NCI-H446 treated with DMSO at 0.1 percent for 48 hours (cell line): ENCODE measurements around the gene MYO15A.

Experiments
- DNase-seq: peaks from one replicate; lab custom pipeline; 2025; lab: John Stamatoyannopoulos, UW

MYO15A gene

DNA sequence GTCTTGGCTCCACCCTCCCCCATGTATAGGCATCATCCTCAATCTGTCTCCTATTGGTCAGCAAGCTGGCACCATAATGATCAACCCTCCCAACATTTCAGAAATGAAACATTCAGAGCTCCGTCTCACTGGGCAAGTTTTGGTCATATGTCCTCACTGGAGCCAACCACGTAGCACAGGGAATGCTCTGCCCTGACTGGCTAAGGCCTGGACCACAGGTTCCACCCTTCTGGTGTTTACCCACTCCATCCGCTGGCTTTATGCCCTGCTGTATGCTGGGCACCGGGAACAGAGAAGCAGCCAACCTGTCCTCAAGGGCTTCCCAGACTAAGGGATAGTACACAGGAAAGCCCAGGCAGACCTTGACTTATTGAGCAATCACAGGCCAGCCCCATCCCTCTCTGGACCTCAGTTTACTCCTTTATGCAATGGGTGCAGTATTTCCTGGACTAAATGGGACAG, 20.5 kb downstream of the MYO15A start:
- DNase-seq = peak; percentile 1

DNA sequence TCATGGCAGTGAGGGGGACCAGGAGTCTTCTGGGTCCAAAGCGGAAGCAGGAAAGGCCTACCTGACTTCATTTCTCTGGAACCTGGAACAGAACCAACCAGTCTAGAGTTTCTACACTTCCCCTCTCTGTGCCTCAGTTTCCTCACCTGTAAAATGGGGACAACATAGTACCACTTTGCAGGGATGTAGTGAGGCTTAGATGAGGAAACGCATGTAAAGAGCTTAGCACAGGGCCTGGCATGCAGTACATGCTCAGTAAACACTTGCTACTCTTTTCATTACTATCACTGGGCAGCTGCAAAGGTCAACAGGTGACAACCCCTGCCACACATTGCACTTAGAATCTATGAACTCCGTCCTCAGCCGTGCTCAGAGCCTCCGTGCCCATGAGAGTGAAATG, 24.2 kb downstream of the MYO15A start:
- DNase-seq = no peak

DNA sequence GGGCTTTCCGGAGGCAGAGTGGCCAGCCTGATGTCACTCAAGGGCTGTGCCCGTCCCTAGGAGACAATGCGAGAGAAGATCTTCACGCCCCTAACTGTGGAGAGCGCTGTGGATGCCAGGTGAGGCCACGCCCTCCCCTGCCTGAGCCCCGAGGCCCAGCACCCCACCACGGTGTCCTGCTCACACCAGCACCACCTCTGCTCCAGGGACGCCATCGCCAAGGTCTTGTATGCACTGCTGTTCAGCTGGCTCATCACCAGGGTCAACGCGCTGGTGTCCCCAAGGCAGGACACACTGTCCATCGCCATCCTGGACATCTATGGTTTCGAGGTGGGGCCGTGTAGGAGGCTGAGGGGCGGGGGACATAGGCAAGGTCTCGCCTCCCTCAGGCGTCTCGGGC, 27.8 kb downstream of the MYO15A start:
- DNase-seq = no peak

- DNase-seq = no peak
Measured at GRCh38 chr17:18138065-18138749, 29.7 kb downstream of the MYO15A start.

DNA sequence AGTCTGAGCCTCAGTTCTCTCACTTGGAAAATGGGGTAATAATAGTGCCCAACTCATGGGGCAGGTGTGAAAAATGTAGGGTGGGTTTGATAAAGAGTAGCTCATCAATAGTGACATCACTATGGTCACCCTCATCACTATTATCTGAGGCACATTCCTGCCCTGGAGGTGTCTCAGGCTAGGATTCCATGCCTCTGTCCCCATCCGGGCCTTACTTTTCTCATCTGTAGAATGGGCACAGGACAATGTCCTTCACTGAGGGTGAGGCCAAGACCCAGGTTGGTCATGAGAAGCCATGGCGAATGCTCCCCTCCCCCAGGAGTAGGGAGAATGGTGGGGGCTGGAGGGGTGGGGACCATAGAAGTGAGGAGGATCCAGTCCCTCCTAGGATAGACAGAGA, 30.5 kb downstream of the MYO15A start:
- no peak for DNase-seq

GRCh38 chr17:18139498-18139897, 30.9 kb downstream of the MYO15A start:
- DNase-seq = no peak

GRCh38 chr17:18139949-18140348, 31.4 kb downstream of the MYO15A start:
- DNase-seq = no peak

DNA sequence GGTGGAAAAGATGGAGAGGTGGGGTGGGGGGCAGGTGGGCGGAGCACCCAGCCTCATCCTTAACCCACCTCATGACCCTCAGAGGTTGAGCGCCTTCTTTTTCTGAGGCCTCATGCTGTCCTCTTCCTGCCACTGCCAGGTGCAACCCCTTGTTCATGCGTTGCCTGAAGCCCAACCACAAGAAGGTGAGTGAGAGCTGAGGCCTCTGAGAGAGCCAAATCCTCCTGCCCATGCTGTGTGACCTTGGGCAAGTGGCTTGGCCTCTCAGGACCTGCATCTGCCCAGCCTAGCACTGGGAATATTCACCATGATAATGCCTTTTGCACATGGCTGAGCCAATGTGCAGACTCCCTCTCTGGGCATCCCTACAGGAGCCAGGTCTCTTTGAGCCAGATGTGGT, 32.1 kb downstream of the MYO15A start:
- DNase-seq = no peak

- peak; percentile 33 for DNase-seq
Measured at GRCh38 chr17:18141210-18141803, 32.8 kb downstream of the MYO15A start.

DNA sequence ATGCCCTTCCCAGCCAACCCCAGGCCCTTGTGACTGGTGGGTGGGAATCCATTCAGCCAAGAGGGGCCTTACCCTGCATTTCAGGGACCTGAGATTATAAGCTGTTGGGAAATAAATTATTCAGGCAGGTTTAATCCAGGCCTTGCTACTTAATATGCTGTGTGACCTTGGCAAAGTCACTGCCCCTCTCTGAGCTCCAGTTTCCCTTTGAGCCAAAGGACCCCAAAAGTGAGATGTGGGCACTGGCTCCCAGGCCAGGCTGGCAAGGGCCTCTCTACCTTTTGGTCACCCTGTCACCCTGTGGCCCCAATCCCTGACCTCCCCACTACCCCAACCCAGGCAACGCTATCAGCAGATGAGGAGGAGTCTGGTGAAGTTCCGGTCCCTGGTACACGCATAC, 33.9 kb downstream of the MYO15A start:
- DNase-seq = no peak

DNA sequence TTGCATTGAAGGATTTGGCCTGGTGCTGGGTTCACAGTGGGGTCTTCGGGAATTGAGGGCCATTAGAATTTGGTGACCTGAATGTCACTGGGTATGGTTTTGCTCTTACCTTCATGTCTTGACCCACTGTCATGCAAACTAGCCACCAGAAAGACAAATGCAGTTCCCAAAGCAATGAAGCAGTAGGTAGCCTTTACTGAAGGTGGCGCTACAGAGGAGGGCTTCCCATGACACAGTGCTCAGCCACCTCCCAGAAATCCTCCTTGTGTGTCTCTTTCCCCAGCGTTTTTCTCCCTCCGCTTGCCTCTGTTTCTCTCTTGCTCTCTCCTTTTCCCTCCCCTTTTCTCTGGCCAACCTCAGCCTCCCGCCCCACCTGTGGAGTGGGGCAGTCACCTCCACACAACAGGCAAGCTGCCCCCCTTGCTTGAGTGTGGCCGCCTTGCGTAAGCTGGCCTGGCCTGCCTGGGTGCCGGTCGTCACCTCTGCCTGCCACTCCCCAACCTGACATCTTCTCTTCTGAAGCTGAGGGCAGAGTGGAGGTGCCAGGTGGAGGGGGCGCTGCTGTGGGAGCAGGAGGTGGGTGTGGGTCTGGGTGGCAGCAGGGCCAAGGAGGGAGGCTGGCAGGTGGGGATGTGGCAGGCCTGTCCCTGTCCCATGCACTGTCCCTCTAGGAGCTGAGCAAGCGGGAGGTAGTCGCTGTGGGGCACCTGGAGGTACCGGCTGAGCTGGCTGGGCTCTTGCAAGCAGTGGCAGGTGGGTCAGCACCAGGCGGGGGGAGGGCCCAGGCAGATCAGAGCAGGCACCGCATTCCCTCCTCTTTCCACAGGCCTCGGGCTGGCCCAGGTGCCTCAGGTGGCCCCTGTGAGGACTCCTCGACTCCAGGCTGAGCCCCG, 34.7 kb downstream of the MYO15A start:
- DNase-seq = no peak

DNA sequence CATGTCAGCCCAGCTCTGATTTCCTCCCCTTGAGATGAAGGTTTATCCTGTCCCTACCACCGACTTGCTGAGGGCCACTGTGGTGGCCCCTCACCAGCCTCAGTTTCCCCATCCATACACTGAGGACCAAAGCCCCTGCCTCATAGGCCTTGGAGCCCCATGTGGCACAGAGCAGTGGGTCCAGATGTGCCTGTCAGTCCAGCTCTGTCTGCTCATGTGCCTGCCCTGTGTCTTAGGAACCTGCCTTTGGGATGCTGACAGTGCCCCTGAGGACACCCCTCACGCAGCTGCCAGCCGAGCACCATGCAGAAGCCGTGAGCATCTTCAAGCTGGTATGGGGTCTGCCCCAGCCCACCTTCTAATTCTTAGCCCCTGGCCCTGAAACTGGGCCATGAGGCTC, 35.7 kb downstream of the MYO15A start:
- DNase-seq = no peak

DNA sequence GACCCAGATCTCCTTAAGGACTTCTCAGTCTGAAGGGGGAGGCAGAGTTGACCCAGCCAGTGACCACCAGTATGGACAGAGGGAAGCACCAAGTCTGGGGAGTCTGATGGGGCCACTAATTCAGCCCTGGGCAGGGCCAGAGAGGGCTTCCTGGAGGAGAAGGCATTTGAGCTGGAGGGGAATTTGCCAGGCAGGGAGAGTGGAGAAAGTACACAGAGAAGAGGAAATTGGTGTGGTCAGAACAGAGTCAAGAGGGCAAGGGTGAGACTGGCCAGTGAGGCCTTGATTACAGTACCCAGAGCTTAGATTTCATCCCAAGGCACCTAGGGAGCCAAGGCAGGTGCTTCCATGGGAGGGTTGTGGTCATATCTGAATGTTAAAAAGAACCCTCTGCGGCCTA, 36.3 kb downstream of the MYO15A start:
- no peak for DNase-seq

DNA sequence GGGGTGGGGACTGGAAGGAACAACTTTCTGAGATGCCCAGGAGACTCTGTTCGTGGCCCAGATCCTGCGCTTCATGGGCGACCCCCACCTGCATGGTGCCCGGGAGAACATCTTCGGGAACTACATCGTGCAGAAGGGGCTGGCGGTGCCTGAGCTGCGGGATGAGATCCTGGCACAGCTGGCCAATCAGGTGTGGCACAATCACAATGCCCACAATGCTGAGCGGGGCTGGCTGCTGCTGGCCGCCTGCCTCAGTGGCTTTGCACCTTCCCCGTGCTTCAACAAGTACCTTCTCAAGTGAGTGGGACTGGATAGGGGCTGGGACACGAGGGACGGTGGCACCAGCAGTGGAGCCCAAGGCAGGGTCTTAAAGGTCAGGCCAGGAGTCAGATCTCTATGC, 37.3 kb downstream of the MYO15A start:
- DNase-seq = no peak

DNA sequence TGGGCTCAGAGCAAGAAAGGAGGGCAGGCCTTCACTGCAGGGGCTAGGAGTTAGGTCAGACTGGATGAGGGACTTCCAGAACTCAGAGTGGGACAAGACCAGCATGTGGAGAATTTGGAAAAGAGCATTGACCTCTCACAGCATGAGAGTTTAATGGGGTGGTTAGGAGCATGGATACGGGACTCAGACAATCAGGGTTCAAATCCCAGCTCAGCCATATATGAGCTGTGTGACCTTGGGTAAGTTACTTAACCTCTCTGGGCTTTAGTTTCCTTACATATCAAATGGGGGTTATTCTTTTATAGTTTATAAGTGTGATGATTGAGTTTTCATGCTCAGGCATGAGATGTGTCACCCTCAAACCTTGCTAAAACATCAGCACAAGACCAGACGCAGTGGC, 37.7 kb downstream of the MYO15A start:
- DNase-seq = no peak

DNA sequence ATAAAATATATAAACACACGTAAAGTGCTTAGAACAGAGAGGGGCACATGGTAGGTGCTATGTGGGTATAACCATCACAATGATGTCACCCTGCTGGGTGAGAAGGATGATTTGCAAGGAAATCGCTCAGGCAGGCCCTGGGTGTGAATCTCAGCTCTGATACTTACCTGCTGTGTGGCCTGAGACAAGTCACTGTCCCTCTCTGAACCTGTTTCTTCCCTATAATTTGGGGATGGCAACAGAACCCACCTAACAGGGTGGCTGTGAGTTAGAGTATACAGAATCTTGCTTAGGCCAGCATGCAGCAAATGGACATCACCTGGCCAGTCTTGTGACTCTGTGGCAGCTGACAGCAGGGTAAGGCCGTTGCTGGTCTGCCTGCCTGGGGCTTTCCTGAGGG, 38.4 kb downstream of the MYO15A start:
- no peak for DNase-seq

- no peak for DNase-seq
Measured at GRCh38 chr17:18148586-18148985, 40.0 kb downstream of the MYO15A start.

DNA sequence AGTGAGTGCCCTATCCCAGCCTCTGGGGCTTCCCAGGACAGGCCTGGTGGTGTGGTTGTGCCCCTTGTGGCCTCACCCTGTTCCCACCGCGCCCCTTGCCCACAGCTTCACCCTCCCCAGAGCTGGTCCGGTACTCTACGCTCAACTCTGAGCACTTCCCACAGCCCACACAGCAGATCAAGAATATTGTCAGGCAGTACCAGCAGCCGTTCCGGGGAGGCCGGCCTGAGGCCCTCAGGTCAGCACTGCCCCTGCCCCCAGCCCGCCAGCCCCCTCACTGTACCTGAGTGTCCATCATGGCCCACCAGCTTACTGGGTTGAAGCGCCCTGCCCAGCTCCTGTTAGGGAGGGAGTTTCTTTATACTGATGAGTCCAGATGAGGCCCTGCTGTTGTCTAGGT, 42.7 kb downstream of the MYO15A start:
- no peak for DNase-seq

DNA sequence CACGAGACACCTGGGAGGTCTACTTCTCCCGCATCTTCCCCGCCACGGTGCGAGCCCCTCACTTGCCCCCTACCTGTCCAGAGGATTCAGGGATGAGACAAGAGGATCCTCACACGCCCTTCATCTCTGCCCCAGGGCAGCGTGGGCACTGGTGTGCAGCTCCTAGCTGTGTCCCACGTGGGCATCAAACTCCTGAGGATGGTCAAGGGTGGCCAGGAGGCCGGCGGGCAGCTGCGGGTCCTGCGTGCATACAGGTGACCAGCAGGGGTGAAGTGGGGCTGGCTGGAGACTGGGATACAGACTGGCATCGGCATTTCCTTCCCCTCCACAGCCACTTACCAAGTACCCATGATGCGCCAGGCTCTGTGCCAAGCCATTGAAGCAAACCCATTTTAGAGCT, 46.6 kb downstream of the MYO15A start:
- no peak for DNase-seq

DNA sequence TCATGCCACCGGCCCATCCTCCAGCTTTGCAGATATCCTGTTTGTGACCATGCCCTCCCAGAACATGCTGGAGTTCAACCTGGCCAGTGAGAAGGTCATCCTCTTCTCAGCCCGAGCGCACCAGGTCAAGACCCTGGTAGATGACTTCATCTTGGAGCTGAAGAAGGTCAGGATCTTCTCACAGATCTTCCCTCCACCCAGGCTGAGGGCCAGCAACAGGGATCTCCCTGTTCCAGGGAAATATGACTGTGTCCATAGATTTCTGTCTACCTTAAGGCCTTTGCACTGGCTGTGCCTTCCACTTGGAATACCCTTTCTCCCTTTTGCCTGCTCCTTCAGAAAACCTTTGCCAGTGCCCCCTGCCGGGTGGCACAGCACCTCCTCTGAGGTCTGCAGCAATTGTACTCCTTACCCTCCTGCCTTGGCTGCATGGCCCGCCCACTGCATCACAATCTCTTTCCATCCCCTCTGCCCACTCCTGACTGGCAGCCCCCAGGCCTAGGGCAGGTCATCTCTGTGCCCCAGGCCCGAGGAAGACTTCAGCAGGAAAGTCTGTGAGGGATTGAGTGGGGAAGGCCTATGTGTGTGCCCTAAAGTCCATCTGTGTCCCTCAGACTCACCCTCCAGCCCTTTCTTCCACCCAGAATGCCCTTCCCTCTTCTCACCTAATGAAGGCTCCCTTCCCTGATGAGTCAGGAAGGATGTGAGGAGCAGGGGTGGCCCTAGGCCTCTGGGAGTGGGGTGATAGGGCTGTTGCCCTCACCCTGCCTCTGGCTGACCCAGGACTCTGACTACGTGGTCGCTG, 47.8 kb downstream of the MYO15A start:
- DNase-seq = no peak

- no peak for DNase-seq
Measured at GRCh38 chr17:18156976-18157280, 48.4 kb downstream of the MYO15A start.

- no peak for DNase-seq
Measured at GRCh38 chr17:18157354-18157985, 48.9 kb downstream of the MYO15A start.
